HepG2 (cell line): ENCODE data around the gene B3GAT3. TPM values are rescaled to one million over a fixed set of nuclear protein-coding genes. Genes with fewer than 3 reads are reported as not detected.

Source experiments
- ATAC-seq: fragments of 200-7000 bp; cut with Tn5 transposase; 3 replicates; pipeline ENCODE4 v1.9.1; 2020; ENCODE audit warnings: mild to moderate bottlenecking, moderate library complexity
- BruUV-seq: library from RNA; stranded (reverse); fragments of 400-500 nt; replicated peaks from 2 replicates; lab custom pipeline; 2021; lab: Mats Ljungman, UMichigan
- CTCF ChIA-PET: fragments of 300-600 bp; formaldehyde crosslinking; extraction: SDS; loops from one replicate; lab custom pipeline; 2021; ENCODE audit warnings: low total read pairs, inconsistent platforms, low intra/inter-chr PET ratio; lab: Yijun Ruan, JAX
- POLR2A ChIA-PET: fragments of 350-600 bp; sonication (Branson Sonifier 250); formaldehyde crosslinking; loops from one replicate; lab custom pipeline; 2020; ENCODE audit warnings: antibody characterized with exemption, inconsistent platforms; lab: Yijun Ruan, JAX
- DNase-seq: peaks from one replicate; pipeline ENCODE4 v3.0.0-alpha.2; 2015; ENCODE audit warnings: low spot score
- FAIRE-seq: peaks from 3 replicates; lab custom pipeline; 2011; peaks lifted over from hg19 to GRCh38; lab: Jason Lieb, UNC
- H2AFZ ChIP-seq: one replicate; pipeline ENCODE4 v1.6.1; 2011; ENCODE audit warnings: low read length, inconsistent platforms
- H3K27ac ChIP-seq: fragments of 300-600 bp; 3 replicates; pipeline ENCODE4 v1.8.0; 2011; ENCODE audit warnings: mixed run types, mild to moderate bottlenecking, mixed read lengths, low read length, inconsistent platforms; ENCODE audit not compliant: insufficient read depth; ENCODE audit errors: extremely low read length
- H3K27me3 ChIP-seq, 2 experiments: fragments of 200-600 bp in 1 of 2; 2 replicates in 1 of 2; 3 replicates in 1 of 2; pipeline versions ENCODE4 v1.6.0 to v1.8.0; 2011; ENCODE audit warnings: low read length in 2 of 2, mild to moderate bottlenecking in 2 of 2, moderate library complexity in 2 of 2, inconsistent platforms in 1 of 2; ENCODE audit not compliant: insufficient read depth in 2 of 2, control insufficient read depth in 1 of 2
- H3K36me3 ChIP-seq, 2 experiments: fragments of 200-600 bp in 1 of 2; replicated peaks in 1 of 2; 2 replicates in 1 of 2; 3 replicates in 1 of 2; pipeline versions ENCODE4 v1.5.1 to v1.8.0; 2011; ENCODE audit warnings: low read length in 2 of 2, inconsistent platforms in 1 of 2; ENCODE audit not compliant: insufficient read depth in 2 of 2, control insufficient read depth in 1 of 2
- H3K4me1 ChIP-seq: 2 replicates; pipeline ENCODE4 v1.5.1; 2012; ENCODE audit warnings: low read length, inconsistent platforms; ENCODE audit not compliant: insufficient read depth
- H3K4me2 ChIP-seq: 2 replicates; pipeline ENCODE4 v1.6.0; 2011; ENCODE audit warnings: low read depth, low read length, inconsistent platforms
- H3K4me3 ChIP-seq, 3 experiments: fragments of 200-600 bp in 1 of 3; sonication (generic), shearing (Covaris generic) in 1 of 3; replicated peaks in 1 of 3; 2 replicates each; pipeline ENCODE4 v1.5.1; 2011 to 2016; ENCODE audit warnings: low read length in 3 of 3, inconsistent platforms in 2 of 3, low read depth in 2 of 3, mild to moderate bottlenecking in 2 of 3, control low read depth in 1 of 3, mixed read lengths in 1 of 3; ENCODE audit not compliant: insufficient read depth in 1 of 3
- H3K79me2 ChIP-seq: one replicate; pipeline ENCODE4 v1.6.1; 2011; ENCODE audit warnings: low read length, inconsistent platforms; ENCODE audit not compliant: insufficient read depth
- H3K9ac ChIP-seq: 2 replicates; pipeline ENCODE4 v1.6.0; 2011; ENCODE audit warnings: mild to moderate bottlenecking, low read depth, low read length, inconsistent platforms; ENCODE audit not compliant: insufficient read depth
- H3K9me3 ChIP-seq: 2 replicates; pipeline ENCODE4 v1.5.1; 2012; ENCODE audit warnings: mild to moderate bottlenecking, low read length
- H4K20me1 ChIP-seq: 2 replicates; pipeline ENCODE4 v1.6.0; 2011; ENCODE audit warnings: inconsistent platforms, mild to moderate bottlenecking, low read length, moderate library complexity; ENCODE audit not compliant: insufficient read depth
- ETV5 ChIP-seq: IDR thresholded peaks from 2 replicates; pipeline ENCODE4 v1.6.1; 2018; ENCODE audit warnings: missing biosample characterization, missing genetic modification reagents, inconsistent platforms, borderline replicate concordance
- KAT2B ChIP-seq: fragments of 150-350 bp; IDR thresholded peaks from 2 replicates; pipeline ENCODE4 v1.6.1; 2014; ENCODE audit warnings: low read depth, low read length, borderline replicate concordance
- NRL ChIP-seq: sonication (generic); formaldehyde crosslinking; IDR thresholded peaks from 2 replicates; pipeline ENCODE4 v1.5.0; 2020; ENCODE audit warnings: missing genetic modification reagents, mild to moderate bottlenecking, moderate library complexity, borderline replicate concordance
- RBFOX2 ChIP-seq: fragments of 200-400 bp; formaldehyde crosslinking; IDR thresholded peaks from 2 replicates; pipeline ENCODE4 v1.6.1; 2017; ENCODE audit warnings: low read depth, mild to moderate bottlenecking, low read length
- ZNF143 ChIP-seq: sonication (generic); formaldehyde crosslinking; IDR thresholded peaks from 2 replicates; pipeline ENCODE4 v1.4.0; 2020; ENCODE audit warnings: missing genetic modification reagents
- ZNF224 ChIP-seq: sonication (generic); formaldehyde crosslinking; IDR thresholded peaks from 2 replicates; pipeline ENCODE4 v1.5.0; 2020; ENCODE audit warnings: mild to moderate bottlenecking, missing genetic modification reagents
- ZNF563 ChIP-seq: sonication (generic); formaldehyde crosslinking; IDR thresholded peaks from 2 replicates; pipeline ENCODE4 v1.8.0; 2022; ENCODE audit warnings: mild to moderate bottlenecking, moderate library complexity, missing genetic modification reagents
- ZSCAN29 ChIP-seq: sonication (generic); formaldehyde crosslinking; conservative IDR thresholded peaks from 2 replicates; pipeline ENCODE4 v1.4.0; 2020; ENCODE audit warnings: mild to moderate bottlenecking, missing genetic modification reagents
- WGBS: methylation state at CpG from one replicate; pipeline ENCODE4 v1.1.6; 2017; ENCODE audit warnings: low lambda C conversion rate; 5-methylcytosine and 5-hydroxymethylcytosine counted together
- in situ Hi-C: cut with HindIII; loops from 2 replicates; pipeline ENCODE4 v1.10.0; 2017; ENCODE audit warnings: low pct_unique_long_range_greater_than_20kb; ENCODE audit not compliant: extremely low pct_ligation_motif_present
- intact Hi-C: fragments of 100-400 bp; cut with micrococcal nuclease; formaldehyde crosslinking; loops from one replicate; pipeline ENCODE4 v1.10.0; 2022; ENCODE audit not compliant: unreplicated experiment
- polyA plus RNA-seq, 8 experiments: library from polyadenylated mRNA; depleted of rRNA in 3 of 8; stranded (reverse) in 7 of 8; unstranded in 1 of 8; fragments of >200 nt; fragmentation: Illumina TruSeq in 4 of 8; extraction: Trizol in 4 of 8; gene quantifications; 2 replicates each; pipeline versions ENCODE4 v1.2.1 to v1.2.3, GENCODE V29; 2011 to 2016; ENCODE audit warnings: low read depth in 4 of 8, missing spikeins in 1 of 8, mixed read lengths in 1 of 8; ENCODE audit not compliant: insufficient read depth in 1 of 8
- total RNA-seq, 5 experiments: library from RNA; depleted of rRNA; stranded (reverse); fragments of >200 nt; fragmentation: Illumina TruSeq; extraction: Trizol; gene quantifications; 2 replicates each; pipeline ENCODE4 v1.2.3, GENCODE V29; 2016; ENCODE audit warnings: low read depth in 1 of 5
- TF ChIP-seq, protein P1 (sequence below): IDR thresholded peaks from 2 replicates; pipeline ENCODE4 v1.6.1; 2012; ENCODE audit warnings: low read length, improper control_type of control experiment

The B3GAT3 gene
- total and polyA plus RNA-seq, 2 of the 13 experiments (the other 11 are each of a cell fraction or from before 2014, with no cell fraction given) = 21.3 to 26.1 TPM

- intact Hi-C loops = no loop called here
- Histone ChIP-seq H3K9me3 (no peaks in the 10 kb centered on the region), H3K4me1 (peaks cover 80% of the 10 kb centered on the region), H3K4me3 (no peak overlapping the region), H3K79me2 (peaks cover 68% of the 10 kb centered on the region), H3K27me3 (no peaks in the 10 kb centered on the region; a peak in 1 of 5 replicates), H3K9ac (no peak overlapping the region), H3K36me3 (peaks cover 17 to 61% of the 10 kb centered on the region in 2 experiments), H2AFZ (no peak overlapping the region), H4K20me1 (peaks cover 16% of the 10 kb centered on the region), H3K4me2 (no peak overlapping the region), H3K27ac (no peak overlapping the region)
- ChIA-PET CTCF (no interaction called here), POLR2A (interaction anchor here (0.6 to 2.2 kb wide), 3 partner anchors 22 to 148 kb away, joined by 3 to 8 read pairs (median 3); partner anchors contain the start of gene TUT1)
- TF ChIP-seq, protein P1, sequence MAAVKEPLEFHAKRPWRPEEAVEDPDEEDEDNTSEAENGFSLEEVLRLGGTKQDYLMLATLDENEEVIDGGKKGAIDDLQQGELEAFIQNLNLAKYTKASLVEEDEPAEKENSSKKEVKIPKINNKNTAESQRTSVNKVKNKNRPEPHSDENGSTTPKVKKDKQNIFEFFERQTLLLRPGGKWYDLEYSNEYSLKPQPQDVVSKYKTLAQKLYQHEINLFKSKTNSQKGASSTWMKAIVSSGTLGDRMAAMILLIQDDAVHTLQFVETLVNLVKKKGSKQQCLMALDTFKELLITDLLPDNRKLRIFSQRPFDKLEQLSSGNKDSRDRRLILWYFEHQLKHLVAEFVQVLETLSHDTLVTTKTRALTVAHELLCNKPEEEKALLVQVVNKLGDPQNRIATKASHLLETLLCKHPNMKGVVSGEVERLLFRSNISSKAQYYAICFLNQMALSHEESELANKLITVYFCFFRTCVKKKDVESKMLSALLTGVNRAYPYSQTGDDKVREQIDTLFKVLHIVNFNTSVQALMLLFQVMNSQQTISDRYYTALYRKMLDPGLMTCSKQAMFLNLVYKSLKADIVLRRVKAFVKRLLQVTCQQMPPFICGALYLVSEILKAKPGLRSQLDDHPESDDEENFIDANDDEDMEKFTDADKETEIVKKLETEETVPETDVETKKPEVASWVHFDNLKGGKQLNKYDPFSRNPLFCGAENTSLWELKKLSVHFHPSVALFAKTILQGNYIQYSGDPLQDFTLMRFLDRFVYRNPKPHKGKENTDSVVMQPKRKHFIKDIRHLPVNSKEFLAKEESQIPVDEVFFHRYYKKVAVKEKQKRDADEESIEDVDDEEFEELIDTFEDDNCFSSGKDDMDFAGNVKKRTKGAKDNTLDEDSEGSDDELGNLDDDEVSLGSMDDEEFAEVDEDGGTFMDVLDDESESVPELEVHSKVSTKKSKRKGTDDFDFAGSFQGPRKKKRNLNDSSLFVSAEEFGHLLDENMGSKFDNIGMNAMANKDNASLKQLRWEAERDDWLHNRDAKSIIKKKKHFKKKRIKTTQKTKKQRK = no peak
- TF ChIP-seq RBFOX2 = peak; percentile 58
- in situ Hi-C loops = no loop called here
- FAIRE-seq (no peak), DNase-seq (no peak), ATAC-seq (no peak)
- no TSS peak for BruUV-seq
- WGBS = 84% methylated on average over 1 of the region's 1 CpG
Measured at GRCh38 chr11:62569611-62570010, 52.2 kb downstream of the B3GAT3 start.

GRCh38 chr11:62567018-62567633 is 54.7 kb downstream of the B3GAT3 start:
- CTCF ChIA-PET = no interaction called here
- H3K9ac ChIP-seq = no peak overlapping the region
- 96% methylated on average over 8 of the region's 8 CpGs for WGBS
- peaks cover 90% of the 10 kb centered on the region for H3K4me1 ChIP-seq
- BruUV-seq = no TSS peak
- H3K27ac ChIP-seq = no peak overlapping the region
- no peak for ATAC-seq
- DNase-seq = no peak
- intact Hi-C loops (no loop called here), in situ Hi-C loops (no loop called here)
- H3K36me3 ChIP-seq = peaks cover 17 to 77% of the 10 kb centered on the region in 2 experiments
- POLR2A ChIA-PET = interaction anchor here (0.7 kb wide), 1 partner anchor 24 kb away, joined by 5 read pairs; the partner anchor contains the start of gene TUT1
- no peak overlapping the region for H3K4me3 ChIP-seq
- FAIRE-seq = no peak
- H4K20me1 ChIP-seq = peaks cover 19% of the 10 kb centered on the region
- H3K4me2 ChIP-seq = no peak overlapping the region
- H2AFZ ChIP-seq = no peak overlapping the region
- no peaks in the 10 kb centered on the region for H3K9me3 ChIP-seq
- H3K27me3 ChIP-seq = no peaks in the 10 kb centered on the region
- H3K79me2 ChIP-seq = peaks cover 50% of the 10 kb centered on the region
- TF ChIP-seq ZNF143 (no peak), ZNF563 (CRISPR knock-in tag) (no peak), ETV5 (CRISPR knock-in tag) (no peak), KAT2B (no peak), ZNF224 (no peak), ZSCAN29 (no peak), NRL (CRISPR knock-in tag) (no peak)
